Measurements from ENCODE around the gene RNF166.

The RNF166 gene

DNA sequence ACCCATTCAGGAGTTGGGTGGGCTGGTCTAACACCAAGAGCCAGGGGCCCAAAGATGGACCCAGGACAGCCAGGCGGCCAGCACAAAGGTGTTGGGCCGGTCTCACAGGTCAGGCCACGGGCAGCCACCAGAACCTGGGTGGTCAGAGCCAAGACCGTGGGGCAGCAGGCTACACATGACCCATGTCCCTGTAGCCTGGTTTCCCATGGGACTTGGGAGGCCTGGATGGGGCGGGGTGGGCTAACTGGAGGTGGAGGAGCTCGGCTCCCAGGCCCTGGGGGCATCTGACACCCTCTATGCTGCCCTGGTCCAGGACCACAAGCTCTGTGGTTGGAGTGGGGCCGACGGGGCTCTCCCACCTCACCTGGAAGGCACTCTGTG is 17.3 kb upstream of the RNF166 start:
- no peak for DNase-seq

DNA sequence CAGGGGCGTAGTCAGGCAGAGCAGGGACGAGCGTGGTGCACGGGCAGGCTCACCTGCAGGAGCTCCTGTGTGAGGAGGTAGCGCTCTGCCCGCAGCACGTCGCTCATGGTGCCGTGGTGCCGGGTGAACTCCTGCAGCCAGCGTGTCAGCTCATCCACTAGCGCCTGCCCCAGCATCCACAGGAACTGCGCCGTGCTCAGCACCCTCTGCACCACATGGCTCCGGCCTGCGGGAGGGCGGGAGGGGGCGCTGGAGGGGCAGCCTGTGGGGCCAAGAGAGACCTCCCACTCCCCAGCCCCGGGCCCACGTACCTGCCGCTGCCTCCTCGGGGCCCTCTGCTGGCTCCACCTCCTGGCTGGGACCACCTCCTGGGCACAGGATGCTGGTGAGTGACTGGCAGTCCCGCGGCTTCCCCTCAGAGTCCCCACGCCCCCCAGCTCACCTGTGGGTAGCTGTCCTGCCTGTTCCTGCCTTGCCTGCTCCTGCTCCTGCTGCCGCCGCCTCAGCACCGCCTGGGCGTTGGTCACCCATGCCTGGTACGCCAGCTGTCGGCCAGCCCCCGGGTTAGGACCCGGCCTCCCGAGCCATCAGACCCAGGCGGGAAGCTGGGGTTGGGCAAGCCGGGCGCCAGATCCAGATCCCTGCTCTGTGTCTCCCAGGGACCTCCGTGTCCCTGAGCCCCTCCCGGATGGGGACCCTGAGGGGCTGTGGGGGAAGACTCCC is 16.7 kb upstream of the RNF166 start:
- DNase-seq: no peak

DNA sequence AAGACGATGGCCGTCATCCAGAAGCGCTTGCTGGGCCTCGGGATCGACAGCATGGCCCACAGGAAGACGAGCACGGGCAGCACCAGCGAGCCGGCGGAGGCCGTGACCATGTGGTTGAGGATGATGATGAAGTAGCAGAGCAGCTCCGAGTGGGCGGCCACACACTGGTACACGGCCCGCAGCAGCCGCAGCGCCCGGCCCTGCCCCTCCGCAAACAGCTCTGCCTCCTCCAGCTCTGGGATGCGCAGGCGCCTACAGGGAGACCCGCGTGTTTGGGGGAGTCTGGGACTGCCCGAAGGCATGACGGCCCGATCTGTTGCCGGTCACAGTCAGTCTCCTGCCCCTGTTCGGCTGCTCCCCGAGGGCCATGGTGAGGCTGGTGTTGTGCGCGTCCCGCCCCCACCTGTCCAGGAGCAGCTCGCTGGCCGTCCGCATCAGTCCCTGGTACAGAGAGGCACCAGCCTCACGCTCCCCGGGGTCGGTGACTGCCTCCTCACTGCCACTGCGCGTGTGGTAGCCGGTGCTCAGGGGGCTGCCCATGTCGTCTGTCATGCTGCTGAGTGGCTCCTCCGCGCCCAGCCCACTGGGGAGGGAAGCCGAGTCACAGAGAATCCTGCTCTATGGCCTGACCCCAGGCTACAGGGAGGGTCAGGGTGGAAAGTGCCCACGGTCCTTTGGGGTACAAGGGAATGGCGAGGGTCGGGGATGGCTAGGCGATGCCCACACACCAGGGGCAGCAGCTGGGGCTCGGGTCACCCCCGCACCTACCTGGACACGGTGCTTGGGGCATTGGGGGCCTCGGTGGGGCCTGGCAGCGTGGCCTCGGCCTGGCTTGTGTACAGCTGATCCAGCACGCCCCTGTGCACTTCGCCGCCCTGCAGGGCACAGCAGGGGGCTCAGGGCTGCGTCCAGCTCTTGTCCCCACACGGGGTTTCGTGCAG is 15.9 kb upstream of the RNF166 start:
- DNase-seq: no peak

GRCh38 chr16:88721236-88721635 is 15.0 kb upstream of the RNF166 start:
- DNase-seq: no peak

DNA sequence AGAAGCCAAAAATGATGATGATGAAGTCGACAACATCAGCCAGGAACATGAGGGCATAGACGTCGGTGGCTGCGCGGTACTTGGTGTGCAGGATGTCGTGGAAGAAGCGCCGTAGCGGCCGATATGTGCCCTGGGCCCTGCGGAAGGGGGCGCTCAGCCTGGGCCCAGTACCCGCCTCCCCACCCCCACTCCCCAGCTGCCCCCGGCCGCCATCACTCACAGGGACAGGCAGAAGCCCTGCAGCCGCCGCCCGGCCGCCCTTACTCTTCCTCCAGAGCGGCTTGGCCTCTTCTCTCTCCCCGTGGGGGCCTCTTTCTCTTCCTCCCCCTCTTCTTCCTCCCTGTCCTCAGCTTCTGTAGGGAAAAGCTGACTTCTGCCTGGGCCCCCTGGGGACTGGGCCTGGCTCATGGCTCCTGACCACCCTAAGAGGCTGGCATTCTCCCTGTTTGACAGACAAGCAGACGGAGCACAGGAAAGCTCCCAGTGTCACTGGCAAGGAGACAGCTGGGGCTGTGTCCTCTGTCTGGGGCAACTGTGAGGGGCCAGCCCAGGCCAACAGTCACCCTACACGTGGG is 14.3 kb upstream of the RNF166 start:
- DNase-seq: no peak

GRCh38 chr16:88719933-88720296 is 13.7 kb upstream of the RNF166 start:
- DNase-seq: no peak

DNA sequence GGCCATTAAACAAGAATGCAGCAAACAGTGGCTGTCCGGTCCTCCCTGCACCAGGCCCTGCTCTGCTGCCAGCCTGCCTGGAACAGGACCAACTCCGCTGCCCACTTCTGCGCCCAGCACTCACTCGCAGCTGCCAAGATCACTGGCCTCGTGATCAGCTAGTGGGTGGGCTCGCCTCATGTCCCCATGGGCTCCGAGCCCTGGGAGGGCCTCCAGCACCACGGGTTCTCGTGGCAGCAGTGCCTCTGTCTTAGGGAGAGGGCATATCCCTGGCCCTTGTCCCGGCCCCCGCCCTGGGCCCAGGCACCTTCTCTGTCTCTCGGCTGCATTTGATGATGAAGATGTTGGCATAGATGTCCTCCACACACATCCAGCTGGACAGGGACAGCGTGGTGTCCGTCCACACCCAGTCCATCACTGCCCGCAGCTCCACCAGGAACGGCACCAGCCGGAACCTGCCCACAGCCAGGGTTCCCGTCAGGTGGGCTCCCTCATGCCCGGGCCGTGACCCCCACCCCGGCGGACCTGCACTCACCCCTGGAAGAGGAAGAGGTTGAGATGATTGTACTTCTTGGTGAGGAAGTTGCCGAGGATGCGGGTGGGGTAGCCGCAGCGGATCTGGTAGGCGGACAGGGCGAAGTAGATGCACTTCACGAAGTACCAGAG is 13.2 kb upstream of the RNF166 start:
- DNase-seq: no peak

DNA sequence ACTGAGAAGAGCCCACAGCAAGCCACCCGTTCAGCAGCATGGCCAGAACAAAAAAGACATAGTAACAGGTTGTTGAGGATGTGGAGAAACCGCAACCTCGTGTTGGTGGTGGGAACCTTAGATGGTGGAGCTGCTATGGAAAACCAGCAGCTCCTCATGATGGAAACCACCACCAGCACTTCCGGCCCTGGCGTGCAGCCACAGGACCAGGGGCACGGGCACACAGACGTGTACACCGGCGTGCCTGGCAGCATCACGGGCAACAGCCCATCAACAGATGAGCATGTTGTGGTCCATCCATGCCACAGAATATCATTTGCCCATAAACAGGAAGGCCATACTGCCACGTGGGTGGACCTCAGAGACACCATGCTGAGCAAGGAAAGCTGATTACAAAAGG is 12.0 kb upstream of the RNF166 start:
- DNase-seq: no peak

GRCh38 chr16:88716601-88717001 is 10.4 kb upstream of the RNF166 start:
- DNase-seq: no peak

DNA sequence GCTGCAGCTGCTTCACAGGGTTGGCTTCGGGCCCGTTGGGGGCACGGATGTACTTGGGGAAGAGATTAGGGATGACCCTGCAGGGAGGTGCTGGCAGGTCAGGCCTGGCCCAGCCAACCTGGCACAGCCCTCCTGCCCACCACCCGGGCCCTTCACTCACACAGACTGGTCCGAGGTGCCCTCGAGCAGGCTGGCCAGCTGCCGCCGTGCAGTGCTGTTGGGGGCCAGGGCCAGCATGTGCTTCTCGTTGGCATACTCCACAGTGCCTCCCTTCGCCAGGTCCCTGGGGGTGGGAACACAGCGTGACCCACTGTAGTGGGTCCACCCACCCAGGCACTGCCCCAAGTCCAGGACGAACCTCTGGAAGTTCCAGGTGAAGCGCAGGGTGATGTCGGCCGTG is 10.0 kb upstream of the RNF166 start:
- no peak for DNase-seq

GRCh38 chr16:88715312-88716190 is 9.3 kb upstream of the RNF166 start:
- DNase-seq: no peak

DNA sequence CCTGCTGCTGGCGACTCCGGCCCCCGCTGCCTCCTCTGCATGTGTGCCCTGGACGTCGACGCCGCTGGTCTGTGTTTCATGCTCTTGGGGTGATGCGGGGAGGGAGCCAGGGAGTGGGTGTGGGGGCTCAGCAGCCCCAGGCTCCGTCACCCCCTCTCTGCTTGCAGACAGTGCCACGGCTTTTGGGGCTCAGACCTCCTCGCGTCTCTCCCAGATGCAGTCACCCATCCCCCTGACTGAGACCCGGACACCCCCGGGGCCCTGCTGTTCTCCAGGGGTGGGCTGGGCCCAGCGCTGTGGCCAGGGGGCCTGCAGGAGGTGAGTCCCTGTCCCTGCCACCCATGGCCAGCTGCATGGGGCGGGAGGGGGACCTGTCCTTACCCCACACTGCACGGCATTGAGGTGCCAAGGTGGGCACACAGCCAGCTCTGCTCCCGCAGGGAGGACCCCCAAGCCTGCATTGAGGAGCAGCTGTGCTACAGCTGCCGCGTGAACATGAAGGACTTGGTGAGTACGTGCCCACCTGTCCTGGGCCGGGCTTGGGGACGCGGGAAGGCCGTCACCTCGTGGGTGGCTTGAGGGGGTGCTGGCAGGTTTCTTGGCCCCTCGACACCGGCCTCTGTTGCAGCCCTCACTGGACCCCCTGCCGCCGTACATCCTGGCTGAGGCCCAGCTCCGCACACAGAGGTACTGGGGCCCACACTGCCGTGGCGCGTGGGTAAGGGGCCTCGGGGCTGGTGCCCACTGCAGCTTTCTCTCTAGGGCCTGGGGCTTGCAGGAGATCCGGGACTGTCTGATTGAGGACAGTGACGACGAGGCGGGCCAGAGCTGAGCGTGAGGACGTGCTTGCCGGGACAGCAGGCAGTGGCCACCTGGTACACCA is 8.5 kb upstream of the RNF166 start:
- no peak for DNase-seq

- DNase-seq: no peak
These were observed 7.6 kb upstream of the RNF166 start for GRCh38 chr16:88713568-88714419.

GRCh38 chr16:88713054-88713453 is 6.8 kb upstream of the RNF166 start:
- DNase-seq: no peak

DNA sequence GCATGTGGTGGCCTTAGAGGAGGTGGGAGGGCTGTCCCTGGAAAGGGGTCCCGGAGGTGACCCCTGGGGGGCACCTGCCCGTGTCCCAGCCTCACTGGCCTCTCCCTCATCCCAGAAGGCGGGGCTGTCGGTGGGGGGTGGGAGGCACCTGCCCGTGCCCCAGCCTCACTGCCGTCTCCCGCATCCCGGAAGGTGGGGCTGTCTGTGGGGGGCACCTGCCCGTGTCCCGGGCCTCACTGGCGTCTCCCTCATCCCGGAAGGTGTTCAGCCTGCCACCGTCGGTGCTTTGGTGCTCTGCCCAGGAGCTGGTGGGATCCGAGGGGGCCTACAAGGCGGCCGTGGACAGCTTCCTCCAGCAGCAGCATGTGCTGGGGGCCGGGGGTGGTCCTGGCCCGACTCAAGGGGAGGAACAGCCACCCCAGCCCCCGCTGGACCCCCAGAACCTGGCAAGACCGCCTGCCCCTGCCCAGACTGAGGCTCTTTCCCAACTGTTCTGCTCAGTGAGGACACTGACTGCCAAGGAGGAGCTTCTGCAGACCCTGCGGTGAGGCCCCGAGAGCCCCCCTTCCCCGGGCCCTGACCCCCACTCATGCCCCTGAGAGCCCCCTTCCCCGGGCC is 6.3 kb upstream of the RNF166 start:
- no peak for DNase-seq

- DNase-seq: no peak
These were observed 5.6 kb upstream of the RNF166 start for GRCh38 chr16:88711750-88712340.

DNA sequence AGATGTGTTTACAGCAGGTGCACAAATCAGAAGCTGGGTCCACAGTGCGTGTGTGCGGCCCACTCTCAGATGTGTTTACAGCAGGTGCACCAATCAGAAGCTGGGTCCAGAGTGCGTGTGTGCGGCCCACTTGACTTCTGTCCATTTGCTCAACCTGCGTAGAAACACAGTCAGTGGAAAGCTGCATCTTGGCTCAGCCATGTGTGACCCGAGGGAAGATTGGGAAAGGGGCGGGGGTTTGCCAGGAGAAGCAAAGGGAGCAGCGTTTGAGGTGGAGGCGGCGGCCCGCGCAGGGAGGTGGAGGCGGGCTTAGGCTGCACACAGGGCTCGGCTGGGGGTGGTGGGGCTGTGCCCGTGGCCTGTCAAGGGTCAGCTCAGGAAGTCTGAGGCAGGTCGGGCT is 4.3 kb upstream of the RNF166 start:
- DNase-seq: no peak

DNA sequence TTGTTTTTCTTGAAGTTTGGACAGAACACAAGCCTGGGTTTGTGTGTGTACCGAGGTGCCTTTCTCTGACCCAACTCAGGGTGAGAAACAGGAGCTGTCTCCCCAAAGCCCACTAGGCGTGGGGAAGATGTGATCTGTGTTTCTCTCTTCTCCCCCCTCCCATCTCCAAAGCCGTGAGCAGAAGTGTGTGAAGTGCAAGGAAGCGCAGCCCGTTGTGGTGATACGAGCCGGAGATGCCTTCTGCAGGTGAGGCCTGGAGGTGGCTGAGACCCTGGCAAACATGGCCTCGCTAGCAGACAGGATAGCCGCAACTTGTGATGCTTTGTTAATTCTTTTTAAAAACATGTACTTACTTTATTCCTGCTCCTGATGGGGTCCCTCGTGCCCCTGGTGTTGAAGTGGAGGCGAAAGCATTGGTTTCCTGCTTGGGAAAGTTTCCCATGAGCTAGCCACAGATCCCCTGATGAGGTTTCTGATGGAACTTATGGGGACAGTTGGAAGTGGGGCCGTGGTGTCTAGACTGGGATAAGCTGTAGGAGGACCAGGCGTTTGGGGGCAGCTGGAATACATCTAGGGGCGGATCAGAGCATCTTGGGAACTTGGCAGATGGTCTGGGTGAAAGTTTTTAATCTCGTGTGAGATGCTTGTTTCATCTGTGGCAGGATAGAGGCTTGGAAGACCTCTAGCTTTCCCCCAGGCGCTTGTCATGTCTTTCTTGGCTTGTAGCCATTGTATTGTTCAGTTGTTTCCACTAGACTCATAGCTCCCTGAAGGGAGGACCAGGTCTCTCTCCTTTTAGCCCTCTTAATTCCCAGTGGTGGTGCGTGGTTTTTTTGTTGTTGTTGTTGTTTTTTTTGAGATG is 988 bp upstream of the RNF166 start:
- no peak for DNase-seq
